ENCODE results near the gene ABCB8. TPM values are rescaled to one million over a fixed set of nuclear protein-coding genes. Genes with fewer than 3 reads are reported as not detected.
A peak's percentile ranks its signal among the peaks of the same experiment; 100 is the strongest.
"Not testable (repeated sequence)": the region's sequence is repeated elsewhere in the genome, so short reads cannot be mapped to it uniquely, and the experiment has no call there.

ABCB8 gene
- total RNA-seq, 4 donors from 2014 or later: 22.9 to 35.2 (median 27.6) TPM

DNA sequence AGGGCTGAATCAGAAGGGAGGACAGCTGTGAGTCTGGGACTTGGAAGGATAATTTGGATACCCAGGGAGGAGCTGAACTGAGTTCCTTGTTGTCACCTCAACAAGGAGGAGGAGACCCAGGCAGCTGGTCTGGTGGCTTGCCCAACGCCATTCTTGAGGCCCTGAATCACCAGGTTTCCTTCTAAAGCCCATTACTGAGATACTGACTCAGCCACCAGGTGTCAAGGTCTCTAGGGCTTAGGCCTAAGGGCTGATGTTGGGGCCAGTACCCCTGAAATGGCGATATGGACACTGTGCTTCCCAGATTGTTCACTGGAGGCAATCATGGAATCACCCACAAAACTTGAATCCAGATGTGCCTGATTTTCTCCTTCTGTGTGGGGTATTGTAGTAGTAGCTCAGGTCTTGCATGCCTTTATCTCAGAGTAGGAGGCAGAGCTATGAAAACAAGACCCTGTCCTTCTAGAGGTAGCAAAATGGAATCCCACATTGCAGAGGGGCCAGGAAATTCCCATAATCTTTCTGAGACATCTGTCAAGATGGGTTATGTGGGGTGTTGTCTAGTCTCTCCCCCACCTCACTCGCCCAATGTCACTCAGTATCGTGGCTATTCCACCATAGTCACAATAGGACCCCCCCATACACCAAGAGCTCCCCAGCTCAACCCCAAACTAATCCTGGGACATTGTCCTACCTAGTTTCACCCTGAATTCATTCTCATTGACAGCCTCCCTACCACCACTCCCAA lies 2.2 kb upstream of the ABCB8 start:
- no peak for DNase-seq (ENCODE audit: low spot score in 2 of 2)
- TF ChIP-seq, protein P1, sequence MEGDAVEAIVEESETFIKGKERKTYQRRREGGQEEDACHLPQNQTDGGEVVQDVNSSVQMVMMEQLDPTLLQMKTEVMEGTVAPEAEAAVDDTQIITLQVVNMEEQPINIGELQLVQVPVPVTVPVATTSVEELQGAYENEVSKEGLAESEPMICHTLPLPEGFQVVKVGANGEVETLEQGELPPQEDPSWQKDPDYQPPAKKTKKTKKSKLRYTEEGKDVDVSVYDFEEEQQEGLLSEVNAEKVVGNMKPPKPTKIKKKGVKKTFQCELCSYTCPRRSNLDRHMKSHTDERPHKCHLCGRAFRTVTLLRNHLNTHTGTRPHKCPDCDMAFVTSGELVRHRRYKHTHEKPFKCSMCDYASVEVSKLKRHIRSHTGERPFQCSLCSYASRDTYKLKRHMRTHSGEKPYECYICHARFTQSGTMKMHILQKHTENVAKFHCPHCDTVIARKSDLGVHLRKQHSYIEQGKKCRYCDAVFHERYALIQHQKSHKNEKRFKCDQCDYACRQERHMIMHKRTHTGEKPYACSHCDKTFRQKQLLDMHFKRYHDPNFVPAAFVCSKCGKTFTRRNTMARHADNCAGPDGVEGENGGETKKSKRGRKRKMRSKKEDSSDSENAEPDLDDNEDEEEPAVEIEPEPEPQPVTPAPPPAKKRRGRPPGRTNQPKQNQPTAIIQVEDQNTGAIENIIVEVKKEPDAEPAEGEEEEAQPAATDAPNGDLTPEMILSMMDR (IDR thresholded peaks at IDR 0.05): no peak
- TF ChIP-seq POLR2A (IDR thresholded peaks at IDR 0.05): no peak
- 76 to 91% methylated on average over 4 of the region's 4 CpGs for WGBS, 2 donors
- intact Hi-C loops (cut with DNase I; ENCODE audit: low total_unique reads): loop anchor here (5.0 kb wide), 1 partner anchor 86 kb away; no protein-coding TSS in a partner anchor
- H3K4me3 ChIP-seq (ENCODE audit: low read depth, poor library complexity, severe bottlenecking): no peak overlapping the region

DNA sequence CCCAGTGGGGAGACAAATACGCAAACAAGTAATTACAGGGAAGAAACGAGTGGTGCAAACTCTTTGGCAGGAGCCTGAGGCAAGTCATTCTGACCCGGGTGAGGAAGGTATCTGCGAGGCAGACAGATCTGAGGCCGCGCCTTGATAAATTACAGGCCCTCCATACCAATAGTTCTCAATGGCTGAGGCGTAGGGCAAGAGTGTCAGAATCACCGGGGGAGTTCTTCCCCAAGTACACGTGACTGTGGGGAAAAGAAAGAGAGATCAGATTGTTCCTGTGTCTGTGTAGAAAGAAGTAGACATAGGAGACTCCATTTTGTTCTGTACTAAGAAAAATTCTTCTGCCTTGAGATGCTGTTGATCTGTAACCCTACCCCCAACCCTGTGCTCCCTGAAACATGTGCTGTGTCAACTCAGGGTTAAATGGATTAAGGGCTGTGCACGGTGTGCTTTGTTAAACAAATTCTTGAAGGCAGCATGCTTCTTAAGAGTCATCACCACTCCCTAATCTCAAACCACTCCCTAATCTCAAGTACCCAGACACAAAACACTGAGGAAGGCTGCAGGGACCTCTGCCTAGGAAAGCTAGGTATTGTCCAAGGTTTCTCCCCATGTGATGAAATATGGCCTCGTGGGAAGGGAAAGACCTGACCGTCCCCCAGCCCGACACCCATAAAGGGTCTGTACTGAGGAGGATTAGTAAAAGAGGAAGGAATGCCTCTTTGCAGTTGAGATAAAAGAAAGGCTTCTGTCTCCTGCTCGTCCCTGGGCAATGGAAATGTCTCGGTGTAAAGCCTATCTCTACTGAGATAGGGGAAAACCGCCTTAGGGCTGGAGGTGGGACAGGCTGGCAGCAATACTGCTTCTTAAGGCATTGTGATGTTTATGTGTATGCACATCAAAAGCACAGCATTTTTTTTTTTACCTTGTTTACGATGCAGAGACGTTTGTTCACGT lies 1.2 kb upstream of the ABCB8 start:
- 36 to 44% methylated on average over 19 of the region's 19 CpGs for WGBS, 2 donors
- H3K4me3 ChIP-seq (ENCODE audit: low read depth, poor library complexity, severe bottlenecking); DNase-seq (ENCODE audit: low spot score in 2 of 2): not testable (repeated sequence)
- intact Hi-C loops (cut with DNase I; ENCODE audit: low total_unique reads): loop anchor here (5.0 kb wide), 1 partner anchor 85 kb away; no protein-coding TSS in a partner anchor

DNA sequence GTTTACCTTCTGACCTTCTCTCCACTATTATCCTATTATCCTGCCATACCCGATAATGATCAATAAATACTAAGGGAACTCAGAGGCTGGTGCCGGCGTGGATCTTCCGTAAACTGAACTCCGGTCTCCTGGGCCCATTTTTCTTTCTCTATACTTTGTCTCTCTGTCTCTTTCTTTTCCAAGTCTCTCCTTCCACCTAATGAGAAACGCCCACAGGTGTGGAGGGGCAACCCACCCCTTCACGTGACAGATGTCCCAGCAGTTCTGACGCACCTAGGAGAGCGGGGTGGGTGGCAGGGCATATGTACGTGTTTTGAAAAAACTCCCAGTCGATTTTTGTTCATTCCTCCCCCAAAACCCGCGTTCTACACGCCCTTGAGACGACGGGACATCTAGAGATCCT lies 521 bp upstream of the ABCB8 start:
- intact Hi-C loops (cut with DNase I; ENCODE audit: low total_unique reads): loop anchor here (5.0 kb wide), 1 partner anchor 85 kb away; no protein-coding TSS in a partner anchor
- WGBS, 2 donors: 9 to 13% methylated on average over 16 of the region's 16 CpGs
- not testable (repeated sequence) for DNase-seq (ENCODE audit: low spot score in 2 of 2)
- H3K4me3 ChIP-seq (ENCODE audit: low read depth, poor library complexity, severe bottlenecking): peak overlapping the region; percentile 10

DNA sequence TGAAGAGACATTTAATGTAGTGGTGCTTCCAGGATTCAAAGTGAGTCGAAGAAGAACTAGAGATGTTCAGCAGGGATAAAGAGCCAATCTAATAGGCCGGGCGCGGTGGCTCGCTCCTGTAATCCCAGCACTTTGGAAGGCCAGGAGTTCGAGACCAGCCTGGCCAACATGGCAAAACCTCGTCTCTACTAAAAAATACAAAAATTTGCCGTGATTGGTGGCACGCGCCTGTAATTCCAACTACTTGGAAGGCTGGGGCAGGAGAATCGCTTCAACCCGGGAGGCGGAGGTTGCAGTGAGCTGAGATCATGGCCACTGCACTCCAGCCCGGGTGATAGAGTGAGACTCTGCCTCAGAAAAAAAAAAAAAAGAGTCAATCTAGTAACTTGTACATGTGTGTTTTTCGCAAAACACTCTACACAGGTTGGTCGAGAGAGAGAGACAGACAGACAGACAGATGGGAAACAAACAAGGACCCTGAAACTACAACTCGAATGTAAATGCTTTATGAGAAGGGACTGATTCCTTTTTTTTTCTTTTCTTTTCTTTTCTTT lies 775 bp downstream of the ABCB8 start:
- no peak for DNase-seq (ENCODE audit: low spot score in 2 of 2)
- intact Hi-C loops (cut with DNase I; ENCODE audit: low total_unique reads): loop anchor here (5.0 kb wide), 1 partner anchor 83 kb away; no protein-coding TSS in a partner anchor
- WGBS, 2 donors: 38 to 45% methylated on average over 17 of the region's 17 CpGs
- no peak for TF ChIP-seq POLR2A (IDR thresholded peaks at IDR 0.05)
- TF ChIP-seq, protein P1 (IDR thresholded peaks at IDR 0.05): no peak
- peak overlapping the region; percentile 51 for H3K4me3 ChIP-seq (ENCODE audit: low read depth, poor library complexity, severe bottlenecking)

DNA sequence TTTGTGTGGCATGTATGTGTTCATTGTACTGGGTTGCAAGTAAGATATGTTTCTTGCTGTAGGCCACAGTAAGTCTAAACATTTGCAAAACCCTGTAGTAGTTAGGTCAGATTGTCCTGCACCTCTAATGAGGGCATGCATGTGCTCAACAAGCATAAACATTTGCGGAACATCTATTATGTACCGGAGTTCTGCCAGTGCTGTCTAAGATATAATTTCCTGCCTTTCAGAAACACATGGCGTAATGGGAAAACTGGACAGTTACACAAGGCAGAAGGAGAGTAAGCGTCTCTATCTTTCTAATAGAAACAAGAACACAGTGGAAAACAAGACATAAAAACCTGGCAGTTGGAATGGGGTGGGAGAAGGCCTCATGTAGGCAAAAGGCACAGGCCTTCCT lies 2.8 kb downstream of the ABCB8 start:
- 92 to 95% methylated on average over 4 of the region's 4 CpGs for WGBS, 2 donors
- DNase-seq (ENCODE audit: low spot score in 2 of 2): no peak
- TF ChIP-seq, protein P1 (IDR thresholded peaks at IDR 0.05): no peak
- no peak for TF ChIP-seq POLR2A (IDR thresholded peaks at IDR 0.05)
- H3K4me3 ChIP-seq (ENCODE audit: low read depth, poor library complexity, severe bottlenecking): no peak overlapping the region
- intact Hi-C loops (cut with DNase I; ENCODE audit: low total_unique reads): no loop called here

DNA sequence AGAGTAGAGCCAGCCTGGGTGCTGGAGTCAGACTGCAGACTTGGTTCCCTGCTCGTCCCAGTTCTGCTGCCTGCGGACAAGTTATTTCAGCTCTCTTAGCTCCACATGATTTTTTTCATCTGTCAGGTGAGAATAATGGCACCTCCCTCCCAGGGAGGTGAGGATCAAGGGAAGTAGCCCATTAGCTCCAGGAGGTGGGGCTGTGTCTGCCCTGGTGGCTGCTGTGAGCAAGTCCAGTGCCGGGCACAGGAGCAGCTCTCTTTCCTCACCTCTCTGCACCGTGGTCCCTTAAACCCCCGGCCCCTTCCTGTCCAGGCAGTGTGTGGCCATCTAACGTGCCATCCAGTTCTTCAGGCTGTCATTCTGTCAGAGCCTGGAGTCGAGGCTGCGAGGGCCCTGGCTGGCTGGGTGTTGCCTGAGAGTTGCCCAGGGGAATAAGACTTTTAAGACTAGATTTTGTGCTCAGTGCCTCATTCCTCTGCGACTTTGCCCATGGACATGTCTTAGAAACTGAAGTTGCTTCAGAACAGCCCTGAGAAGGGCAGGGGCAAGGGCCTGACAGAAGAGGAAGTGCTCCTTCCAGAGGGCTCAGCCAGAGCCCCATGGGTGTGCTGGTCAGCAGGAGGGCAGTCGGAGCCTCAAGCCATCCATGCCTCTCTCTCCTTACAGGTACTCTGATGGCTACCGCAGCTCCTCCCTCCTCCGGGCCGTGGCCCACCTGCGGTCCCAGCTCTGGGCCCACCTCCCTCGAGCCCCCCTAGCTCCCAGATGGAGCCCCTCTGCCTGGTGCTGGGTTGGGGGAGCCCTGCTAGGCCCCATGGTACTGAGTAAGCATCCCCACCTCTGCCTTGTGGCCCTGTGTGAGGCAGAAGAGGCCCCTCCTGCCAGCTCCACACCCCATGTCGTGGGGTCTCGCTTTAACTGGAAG lies 5.0 kb downstream of the ABCB8 start:
- intact Hi-C loops (cut with DNase I; ENCODE audit: low total_unique reads): no loop called here
- 73 to 77% methylated on average over 16 to 17 of the region's 17 CpGs for WGBS, 2 donors
- no peak overlapping the region for H3K4me3 ChIP-seq (ENCODE audit: low read depth, poor library complexity, severe bottlenecking)
- TF ChIP-seq, protein P1 (IDR thresholded peaks at IDR 0.05): no peak
- TF ChIP-seq POLR2A (IDR thresholded peaks at IDR 0.05): no peak
- no peak for DNase-seq (ENCODE audit: low spot score in 2 of 2)
